Uterus (tissue), 2 donors: ENCODE results near the gene LRIT3.

Source experiments
- POLR2A ChIP-seq, 2 donors: fragments of 450-650 bp; IDR thresholded peaks; one replicate each; pipeline ENCODE4 v1.6.1; 2016; ENCODE audit warnings: antibody characterized with exemption in 2 of 2, mild to moderate bottlenecking in 1 of 2, moderate library complexity in 1 of 2
- TF ChIP-seq, protein P1 (sequence below), 4 experiments: fragments of 200-600 bp in 2 of 4; fragments of 450-650 bp in 2 of 4; sonication (generic) in 2 of 4; IDR thresholded peaks; one replicate each; pipeline ENCODE4 v1.5.1; 2016 to 2019; ENCODE audit warnings: antibody characterized with exemption in 4 of 4, mild to moderate bottlenecking in 2 of 4, moderate library complexity in 1 of 4

DNA sequence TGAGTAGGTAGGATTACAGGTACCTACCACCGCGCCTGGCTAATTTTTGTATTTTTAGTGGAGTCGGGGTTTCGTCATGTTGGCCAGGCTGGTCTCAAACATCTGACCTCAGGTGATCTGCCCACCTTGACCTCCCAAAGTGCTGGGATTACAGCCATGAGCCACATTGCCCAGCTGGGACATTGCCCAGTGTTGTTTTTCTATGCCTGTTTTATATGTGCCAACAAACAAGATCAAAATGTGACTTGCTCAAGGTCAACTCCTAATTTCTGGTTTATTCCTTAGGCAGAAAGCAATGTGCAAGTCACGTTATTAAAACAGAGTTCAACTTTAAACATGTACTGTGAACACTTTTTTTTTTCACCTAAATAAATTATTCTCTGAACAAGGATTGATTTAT lies 2.7 kb downstream of the LRIT3 start:
- TF ChIP-seq, protein P1, sequence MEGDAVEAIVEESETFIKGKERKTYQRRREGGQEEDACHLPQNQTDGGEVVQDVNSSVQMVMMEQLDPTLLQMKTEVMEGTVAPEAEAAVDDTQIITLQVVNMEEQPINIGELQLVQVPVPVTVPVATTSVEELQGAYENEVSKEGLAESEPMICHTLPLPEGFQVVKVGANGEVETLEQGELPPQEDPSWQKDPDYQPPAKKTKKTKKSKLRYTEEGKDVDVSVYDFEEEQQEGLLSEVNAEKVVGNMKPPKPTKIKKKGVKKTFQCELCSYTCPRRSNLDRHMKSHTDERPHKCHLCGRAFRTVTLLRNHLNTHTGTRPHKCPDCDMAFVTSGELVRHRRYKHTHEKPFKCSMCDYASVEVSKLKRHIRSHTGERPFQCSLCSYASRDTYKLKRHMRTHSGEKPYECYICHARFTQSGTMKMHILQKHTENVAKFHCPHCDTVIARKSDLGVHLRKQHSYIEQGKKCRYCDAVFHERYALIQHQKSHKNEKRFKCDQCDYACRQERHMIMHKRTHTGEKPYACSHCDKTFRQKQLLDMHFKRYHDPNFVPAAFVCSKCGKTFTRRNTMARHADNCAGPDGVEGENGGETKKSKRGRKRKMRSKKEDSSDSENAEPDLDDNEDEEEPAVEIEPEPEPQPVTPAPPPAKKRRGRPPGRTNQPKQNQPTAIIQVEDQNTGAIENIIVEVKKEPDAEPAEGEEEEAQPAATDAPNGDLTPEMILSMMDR (IDR thresholded peaks at IDR 0.05) = no peak
- TF ChIP-seq POLR2A (IDR thresholded peaks at IDR 0.05) = no peak
